PFSK-1 (cell line): ENCODE results near the gene TMEM156.

Experiments used
- FOXP2 ChIP-seq: optimal IDR thresholded peaks from 2 replicates; pipeline ENCODE3; 2011; ENCODE audit warnings: borderline replicate concordance, control low read depth, inconsistent platforms; ENCODE audit not compliant: insufficient read depth; ENCODE audit errors: extremely low read length, extremely low read depth
- POLR2AphosphoS5 ChIP-seq: IDR thresholded peaks from 2 replicates; pipeline ENCODE4 v1.6.1; 2012; ENCODE audit warnings: low read depth, mild to moderate bottlenecking, control low read depth, low read length, moderate library complexity
- SIN3A ChIP-seq: IDR thresholded peaks from 2 replicates; pipeline ENCODE4 v1.6.1; 2012; ENCODE audit warnings: mild to moderate bottlenecking, low read length, moderate library complexity, borderline replicate concordance; ENCODE audit not compliant: insufficient read depth
- TAF1 ChIP-seq: IDR thresholded peaks from 2 replicates; pipeline ENCODE4 v1.6.1; 2012; ENCODE audit warnings: low read length, control low read depth, borderline replicate concordance; ENCODE audit not compliant: insufficient read depth
- TF ChIP-seq, protein P1 (sequence below), 2 experiments: IDR thresholded peaks; 2 replicates each; pipeline versions ENCODE4 v1.6.1 to v1.8.0; 2011 to 2012; ENCODE audit warnings: low read depth in 2 of 2, low read length in 2 of 2, control low read depth in 1 of 2, inconsistent platforms in 1 of 2, mild to moderate bottlenecking in 1 of 2, moderate library complexity in 1 of 2; ENCODE audit not compliant: insufficient read depth in 1 of 2

The TMEM156 gene

DNA sequence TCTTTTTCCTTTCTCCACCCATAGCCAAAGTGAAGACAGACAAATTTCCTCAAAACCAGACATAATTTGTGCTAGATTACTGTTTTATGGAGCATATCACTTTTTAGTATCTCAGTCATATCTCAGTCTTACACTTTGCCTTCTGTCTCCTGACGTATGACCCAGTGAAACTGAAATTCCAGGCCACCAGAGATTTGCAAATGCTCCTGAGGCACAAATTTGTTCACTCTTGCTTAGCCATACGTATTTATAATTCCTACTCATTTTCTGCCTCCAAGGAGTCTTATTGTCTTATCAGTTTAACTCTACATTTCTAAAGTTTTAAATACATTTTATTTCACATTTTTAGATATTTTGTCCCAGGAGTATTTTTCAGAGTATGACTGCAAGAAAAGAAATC is 10.0 kb downstream of the TMEM156 start:
- no peak for TF ChIP-seq FOXP2
- no peak for TF ChIP-seq SIN3A
- TF ChIP-seq, protein P1, sequence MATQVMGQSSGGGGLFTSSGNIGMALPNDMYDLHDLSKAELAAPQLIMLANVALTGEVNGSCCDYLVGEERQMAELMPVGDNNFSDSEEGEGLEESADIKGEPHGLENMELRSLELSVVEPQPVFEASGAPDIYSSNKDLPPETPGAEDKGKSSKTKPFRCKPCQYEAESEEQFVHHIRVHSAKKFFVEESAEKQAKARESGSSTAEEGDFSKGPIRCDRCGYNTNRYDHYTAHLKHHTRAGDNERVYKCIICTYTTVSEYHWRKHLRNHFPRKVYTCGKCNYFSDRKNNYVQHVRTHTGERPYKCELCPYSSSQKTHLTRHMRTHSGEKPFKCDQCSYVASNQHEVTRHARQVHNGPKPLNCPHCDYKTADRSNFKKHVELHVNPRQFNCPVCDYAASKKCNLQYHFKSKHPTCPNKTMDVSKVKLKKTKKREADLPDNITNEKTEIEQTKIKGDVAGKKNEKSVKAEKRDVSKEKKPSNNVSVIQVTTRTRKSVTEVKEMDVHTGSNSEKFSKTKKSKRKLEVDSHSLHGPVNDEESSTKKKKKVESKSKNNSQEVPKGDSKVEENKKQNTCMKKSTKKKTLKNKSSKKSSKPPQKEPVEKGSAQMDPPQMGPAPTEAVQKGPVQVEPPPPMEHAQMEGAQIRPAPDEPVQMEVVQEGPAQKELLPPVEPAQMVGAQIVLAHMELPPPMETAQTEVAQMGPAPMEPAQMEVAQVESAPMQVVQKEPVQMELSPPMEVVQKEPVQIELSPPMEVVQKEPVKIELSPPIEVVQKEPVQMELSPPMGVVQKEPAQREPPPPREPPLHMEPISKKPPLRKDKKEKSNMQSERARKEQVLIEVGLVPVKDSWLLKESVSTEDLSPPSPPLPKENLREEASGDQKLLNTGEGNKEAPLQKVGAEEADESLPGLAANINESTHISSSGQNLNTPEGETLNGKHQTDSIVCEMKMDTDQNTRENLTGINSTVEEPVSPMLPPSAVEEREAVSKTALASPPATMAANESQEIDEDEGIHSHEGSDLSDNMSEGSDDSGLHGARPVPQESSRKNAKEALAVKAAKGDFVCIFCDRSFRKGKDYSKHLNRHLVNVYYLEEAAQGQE (IDR thresholded peaks at IDR 0.05; ENCODE audit: insufficient read depth in 1 of 2, low read depth in 2 of 2, low read length in 2 of 2) = no peak

DNA sequence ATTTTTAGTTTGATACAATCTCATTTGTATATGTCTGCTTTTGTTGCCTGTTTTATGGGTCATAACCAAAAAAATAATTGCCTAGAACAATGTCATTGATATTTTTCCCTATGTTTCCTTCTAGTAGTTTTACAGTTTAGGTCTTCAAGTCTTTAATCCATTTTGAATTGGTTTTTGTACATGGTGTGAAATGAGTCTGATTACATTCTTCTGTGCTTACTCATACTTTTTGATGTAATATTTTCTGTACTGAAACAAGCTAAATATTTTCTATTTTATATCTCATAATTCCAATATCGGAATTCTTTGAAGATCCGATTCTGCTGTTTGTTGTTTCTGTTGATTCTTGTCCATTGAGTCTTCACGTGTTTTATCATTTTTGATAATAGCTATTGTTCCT is 10.6 kb downstream of the TMEM156 start:
- TF ChIP-seq, protein P1 (IDR thresholded peaks at IDR 0.05; ENCODE audit: insufficient read depth in 1 of 2, low read depth in 2 of 2, low read length in 2 of 2) = no peak
- TF ChIP-seq FOXP2 (no peak), SIN3A (no peak), POLR2AphosphoS5 (no peak), TAF1 (no peak)

DNA sequence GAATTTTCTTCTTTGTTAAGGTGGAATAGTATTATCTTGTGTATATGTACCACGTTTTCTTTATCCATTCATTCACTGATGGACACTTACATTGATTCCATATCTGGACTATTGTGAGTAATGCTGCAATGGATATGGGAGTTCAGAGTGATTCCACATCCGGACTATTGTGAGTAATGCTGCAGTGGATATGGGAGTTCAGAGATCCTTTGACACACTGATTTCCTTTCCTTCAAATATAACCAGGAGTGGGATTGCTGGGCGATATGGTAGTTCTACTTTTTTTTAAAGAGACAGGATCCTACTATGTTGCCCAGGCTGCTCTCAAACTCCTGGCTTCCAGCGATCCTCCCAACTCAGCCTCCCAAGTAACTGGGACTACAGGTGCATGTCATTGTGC is 12.1 kb downstream of the TMEM156 start:
- no peak for TF ChIP-seq FOXP2
- no peak for TF ChIP-seq SIN3A
- TF ChIP-seq, protein P1 (IDR thresholded peaks at IDR 0.05; ENCODE audit: insufficient read depth in 1 of 2, low read depth in 2 of 2, low read length in 2 of 2) = no peak
- no peak for TF ChIP-seq POLR2AphosphoS5
- TF ChIP-seq TAF1 = no peak

DNA sequence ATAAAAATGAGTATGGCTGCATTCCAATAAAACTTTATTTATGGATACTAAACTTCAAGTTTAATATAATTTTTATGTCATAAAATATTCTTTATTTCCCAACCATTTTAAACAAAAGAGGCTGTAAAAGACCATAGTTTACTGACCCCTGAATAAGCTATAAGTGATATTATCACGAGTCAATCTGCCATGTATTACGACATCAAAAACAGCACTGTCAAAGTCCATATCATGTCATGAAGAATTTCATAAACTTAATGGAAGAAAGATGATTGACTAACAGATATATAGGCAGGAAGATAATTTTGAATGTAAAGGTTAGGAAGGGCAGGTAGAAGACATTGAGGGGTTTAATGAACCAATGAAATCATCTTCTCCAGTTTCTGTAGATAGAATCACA is 18.2 kb downstream of the TMEM156 start:
- TF ChIP-seq TAF1 = no peak
- TF ChIP-seq, protein P1 (IDR thresholded peaks at IDR 0.05; ENCODE audit: insufficient read depth in 1 of 2, low read depth in 2 of 2, low read length in 2 of 2) = no peak
- no peak for TF ChIP-seq POLR2AphosphoS5
- TF ChIP-seq SIN3A = no peak
- no peak for TF ChIP-seq FOXP2

DNA sequence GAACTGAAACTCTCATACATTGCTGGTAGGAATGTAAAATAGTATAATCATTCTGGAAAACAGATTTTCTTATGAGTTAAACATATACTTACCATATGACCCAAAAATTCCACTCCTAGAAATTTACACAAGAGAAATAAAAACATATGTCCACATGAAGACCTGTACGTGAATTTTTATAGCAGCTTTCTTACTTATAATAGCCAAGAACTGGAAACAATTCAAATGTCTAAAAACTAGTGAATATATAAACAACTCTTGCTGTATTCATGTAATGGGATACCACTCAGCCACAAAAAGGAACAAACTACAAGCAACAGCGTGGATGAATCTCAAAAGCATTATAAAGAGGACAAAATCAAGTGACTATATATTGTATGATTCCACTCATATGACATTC is 27.5 kb downstream of the TMEM156 start:
- TF ChIP-seq FOXP2 (no peak), POLR2AphosphoS5 (no peak), SIN3A (no peak), TAF1 (no peak)
- TF ChIP-seq, protein P1 (IDR thresholded peaks at IDR 0.05; ENCODE audit: insufficient read depth in 1 of 2, low read depth in 2 of 2, low read length in 2 of 2) = no peak
